ENCODE results near the gene PILRB. TPM values are rescaled to one million over a fixed set of nuclear protein-coding genes. Genes with fewer than 3 reads are reported as not detected.
"Not testable (repeated sequence)": the region's sequence is repeated elsewhere in the genome, so short reads cannot be mapped to it uniquely, and the experiment has no call there.

The PILRB gene
- total and polyA plus RNA-seq, 9 of the 15 experiments (the other 6 are each of a cell fraction or from before 2014, with no cell fraction given): 6.2 to 94.6 (median 37.0) TPM

- TF ChIP-seq GMEB1 (CRISPR knock-in tag; IDR thresholded peaks at IDR 0.05) (0 out of 2 replicates have a peak, but pooled peaks have one; percentile 23), ZEB2 (IDR thresholded peaks at IDR 0.05) (peak; percentile 62), SMAD1 (IDR thresholded peaks at IDR 0.05; ENCODE audit: low read depth, low read length, partially characterized antibody) (peak; percentile 84), HLTF (IDR thresholded peaks at IDR 0.05) (peak; percentile 82; the same call in 1 of the 2 replicates), PKNOX1 (IDR thresholded peaks at IDR 0.05) (peak; percentile 78), POLR2H (tag; IDR thresholded peaks at IDR 0.05; ENCODE audit: low read depth) (peak; percentile 96), ZBTB40 (IDR thresholded peaks at IDR 0.05) (peak; percentile 72; the same call in 1 of the 2 replicates), MITF (IDR thresholded peaks at IDR 0.05) (0 out of 2 replicates have a peak, but pooled peaks have one; percentile 21), JUND (IDR thresholded peaks at IDR 0.05; ENCODE audit: borderline replicate concordance, low read depth, low read length) (peak; percentile 52; the same call in 1 of the 2 replicates), GABPB1 (CRISPR knock-in tag; IDR thresholded peaks at IDR 0.05) (peak; percentile 83), TCF3 (CRISPR knock-in tag; IDR thresholded peaks at IDR 0.05) (peak; percentile 42; the same call in 1 of the 2 replicates)
- TF ChIP-seq ZBTB40 (CRISPR knock-in tag; IDR thresholded peaks at IDR 0.05); JUND (tag; IDR thresholded peaks at IDR 0.05; ENCODE audit: borderline replicate concordance, low read depth, low read length): not testable (repeated sequence)
Measured at GRCh38 chr7:100335566-100336466, 22.1 kb upstream of the PILRB start (continued).
